Measurements from ENCODE around the gene BTBD2. TPM values are rescaled to one million over a fixed set of nuclear protein-coding genes. Genes with fewer than 3 reads are reported as not detected.

BTBD2 gene
- total RNA-seq, 1 experiment from 2014 or later = 65.3 TPM

- BruUV-seq (replicated peaks) = no TSS peak
- Mint-ChIP-seq H3K36me3 (ENCODE audit: insufficient read depth, unreplicated experiment) (peaks cover 26% of the 10 kb centered on the region), H3K9me3 (ENCODE audit: low read depth, unreplicated experiment) (no peaks in the 10 kb centered on the region), H3K4me3 (ENCODE audit: low read depth, unreplicated experiment) (no peak overlapping the region), H3K27me3 (ENCODE audit: unreplicated experiment) (no peaks in the 10 kb centered on the region), H3K27ac (ENCODE audit: unreplicated experiment) (peak overlapping the region; percentile 63), H3K4me1 (ENCODE audit: low read depth, unreplicated experiment) (no peaks in the 10 kb centered on the region)
- TF ChIP-seq CTCF (IDR thresholded peaks at IDR 0.05; ENCODE audit: unreplicated experiment) = peak; percentile 31
- intact Hi-C loops (cut with micrococcal nuclease; ENCODE audit: unreplicated experiment) = no loop called here
- DNase-seq = no peak
- CTCF ChIA-PET = no interaction called here
Observed at GRCh38 chr19:1945899-1946298, 69.6 kb downstream of the BTBD2 start.

GRCh38 chr19:1944916-1945561 lies 70.5 kb downstream of the BTBD2 start:
- H3K4me3 Mint-ChIP-seq (ENCODE audit: low read depth, unreplicated experiment) = no peak overlapping the region
- BruUV-seq (replicated peaks) = no TSS peak
- CTCF ChIA-PET = interaction anchor here (0.7 kb wide), 1 partner anchor 361 kb away, joined by 7 read pairs; no protein-coding TSS in a partner anchor
- no peaks in the 10 kb centered on the region for H3K9me3 Mint-ChIP-seq (ENCODE audit: low read depth, unreplicated experiment)
- peaks cover 34% of the 10 kb centered on the region for H3K36me3 Mint-ChIP-seq (ENCODE audit: insufficient read depth, unreplicated experiment)
- no peak for DNase-seq
- intact Hi-C loops (cut with micrococcal nuclease; ENCODE audit: unreplicated experiment) = no loop called here
- H3K27me3 Mint-ChIP-seq (ENCODE audit: unreplicated experiment) = no peaks in the 10 kb centered on the region
- TF ChIP-seq CTCF (IDR thresholded peaks at IDR 0.05; ENCODE audit: unreplicated experiment) = no peak
- no peaks in the 10 kb centered on the region for H3K4me1 Mint-ChIP-seq (ENCODE audit: low read depth, unreplicated experiment)
- H3K27ac Mint-ChIP-seq (ENCODE audit: unreplicated experiment) = no peak overlapping the region

DNA sequence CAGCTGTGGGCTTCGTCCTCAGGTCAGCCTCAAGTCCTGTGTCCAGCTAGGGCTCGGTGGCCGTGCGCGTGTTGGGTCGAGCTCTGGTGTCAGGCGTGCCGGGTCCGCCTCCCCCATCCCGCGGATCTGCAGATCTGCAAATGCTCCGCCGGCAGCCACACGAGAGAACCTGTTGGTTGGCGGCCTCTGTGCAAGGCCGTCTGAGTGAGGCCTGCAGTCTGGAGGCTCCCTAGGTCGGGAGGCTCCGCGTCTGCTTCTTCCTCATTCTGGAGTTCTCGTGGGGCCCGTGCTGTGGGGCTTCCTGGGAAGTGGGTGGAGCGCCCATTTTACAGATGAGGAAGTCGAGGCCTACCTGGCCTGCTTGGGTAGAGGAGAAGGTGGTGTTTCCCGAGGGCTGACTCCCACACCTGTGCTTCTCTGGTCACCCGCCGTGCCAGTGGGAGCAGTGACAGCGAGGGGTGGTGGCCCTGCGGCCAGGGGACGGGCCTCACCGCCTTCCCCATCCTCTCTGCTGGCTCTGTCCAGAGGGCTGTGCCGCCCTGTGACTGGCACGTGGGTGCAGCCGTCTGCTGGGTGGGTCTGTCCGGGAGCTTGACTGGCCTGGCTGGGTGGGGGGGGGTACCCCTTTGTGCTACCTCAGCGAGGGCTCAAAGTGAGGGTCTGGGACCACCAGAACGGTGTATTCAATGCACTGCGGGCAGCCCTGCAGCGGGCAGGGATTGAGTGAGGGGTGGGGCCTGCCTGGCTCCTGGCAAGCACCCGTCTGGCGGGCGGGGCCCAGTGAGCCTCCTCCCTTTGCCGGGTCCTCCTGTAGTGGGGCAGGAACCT lies 71.2 kb downstream of the BTBD2 start:
- Mint-ChIP-seq H3K9me3 (ENCODE audit: low read depth, unreplicated experiment) (no peaks in the 10 kb centered on the region), H3K4me3 (ENCODE audit: low read depth, unreplicated experiment) (no peak overlapping the region), H3K36me3 (ENCODE audit: insufficient read depth, unreplicated experiment) (peaks cover 39% of the 10 kb centered on the region), H3K4me1 (ENCODE audit: low read depth, unreplicated experiment) (no peaks in the 10 kb centered on the region), H3K27ac (ENCODE audit: unreplicated experiment) (no peak overlapping the region), H3K27me3 (ENCODE audit: unreplicated experiment) (no peaks in the 10 kb centered on the region)
- DNase-seq = no peak
- no TSS peak for BruUV-seq (replicated peaks)
- CTCF ChIA-PET = interaction anchor here (0.6 kb wide), 1 partner anchor 716 kb away, joined by 6 read pairs; no protein-coding TSS in a partner anchor
- TF ChIP-seq CTCF (IDR thresholded peaks at IDR 0.05; ENCODE audit: unreplicated experiment) = no peak
- intact Hi-C loops (cut with micrococcal nuclease; ENCODE audit: unreplicated experiment) = no loop called here

DNA sequence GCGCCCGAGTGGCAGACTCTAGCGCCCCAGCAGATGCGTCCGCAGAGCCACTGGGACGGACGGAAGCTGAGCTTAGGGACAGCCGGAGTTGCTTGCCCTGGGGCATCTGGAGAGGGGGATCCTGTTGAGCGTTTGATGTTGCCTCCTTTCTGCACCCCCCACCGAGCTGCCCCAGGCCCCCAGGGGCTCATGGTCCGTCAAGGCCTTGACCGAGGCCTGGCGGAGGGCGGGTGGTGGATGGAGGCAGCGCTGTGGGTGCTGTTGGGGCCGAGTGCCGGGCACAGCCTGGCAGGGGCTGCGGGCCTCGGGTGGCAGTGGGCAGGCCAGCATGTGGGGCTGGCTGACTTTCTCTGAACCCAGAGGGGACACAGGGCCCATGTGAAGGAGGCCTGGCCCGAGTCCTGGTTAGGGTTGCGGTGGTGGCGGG lies 71.8 kb downstream of the BTBD2 start:
- BruUV-seq (replicated peaks) = no TSS peak
- Mint-ChIP-seq H3K4me3 (ENCODE audit: low read depth, unreplicated experiment) (peak overlapping the region; percentile 79), H3K9me3 (ENCODE audit: low read depth, unreplicated experiment) (no peaks in the 10 kb centered on the region), H3K36me3 (ENCODE audit: insufficient read depth, unreplicated experiment) (peaks cover 39% of the 10 kb centered on the region), H3K4me1 (ENCODE audit: low read depth, unreplicated experiment) (no peaks in the 10 kb centered on the region), H3K27ac (ENCODE audit: unreplicated experiment) (no peak overlapping the region), H3K27me3 (ENCODE audit: unreplicated experiment) (no peaks in the 10 kb centered on the region)
- intact Hi-C loops (cut with micrococcal nuclease; ENCODE audit: unreplicated experiment) = no loop called here
- CTCF ChIA-PET = interaction anchor here (0.6 kb wide), 1 partner anchor 716 kb away, joined by 6 read pairs; no protein-coding TSS in a partner anchor
- TF ChIP-seq CTCF (IDR thresholded peaks at IDR 0.05; ENCODE audit: unreplicated experiment) = no peak
- DNase-seq = no peak
